Hematopoietic multipotent progenitor cell (in vitro differentiated cells): ENCODE results near the gene LY9. TPM values are rescaled to one million over a fixed set of nuclear protein-coding genes. Genes with fewer than 3 reads are reported as not detected.

Experiments
- DNase-seq, 3 donors: peaks; one replicate each; pipeline ENCODE4 v3.0.0-alpha.2; 2011 to 2015; ENCODE audit warnings: low read depth in 2 of 3, low spot score in 2 of 3
- total RNA-seq: library from RNA; depleted of rRNA; stranded (reverse); fragments of >200 nt; gene quantifications from one replicate; pipeline ENCODE4 v1.2.3, GENCODE V29; 2012

The LY9 gene
- 1.3 TPM for total RNA-seq

DNA sequence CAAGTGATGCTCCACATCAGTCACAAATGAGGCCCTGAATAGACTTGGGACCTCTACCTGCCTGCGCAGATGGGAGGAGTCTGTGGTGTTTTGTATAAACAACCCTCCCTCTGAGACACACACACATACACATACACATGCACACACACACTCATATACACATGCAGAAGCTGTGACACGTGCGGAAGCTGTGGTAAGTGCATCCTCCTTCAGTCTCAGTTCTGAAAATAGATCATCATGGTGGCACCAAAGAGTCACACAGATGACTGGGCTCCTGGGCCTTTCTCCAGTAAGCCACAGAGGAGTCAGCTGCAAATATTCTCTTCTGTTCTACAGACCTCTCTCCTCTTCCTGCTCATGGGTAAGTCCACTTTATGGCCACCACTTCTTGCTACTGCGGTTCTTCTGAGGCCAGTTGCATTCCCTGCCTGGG, at the start of gene LY9:
TSS of gene LY9 (plus strand) at position 224 of the 433 bp plus-strand sequence. CDS start at position 238, 14 bp downstream.
- peak in 2 of 3 donors; percentile 29 to 69 for DNase-seq

GRCh38 chr1:160746836-160747500, 49.0 kb upstream of the LY9 start:
- DNase-seq = no peak

- no peak for DNase-seq
Observed at GRCh38 chr1:160747717-160748116, 48.3 kb upstream of the LY9 start.

- DNase-seq = no peak
Observed at GRCh38 chr1:160748181-160748877, 47.6 kb upstream of the LY9 start.

- peak in 1 of 3 donors; percentile 50 for DNase-seq
Observed at GRCh38 chr1:160748878-160749269, 47.1 kb upstream of the LY9 start.

DNA sequence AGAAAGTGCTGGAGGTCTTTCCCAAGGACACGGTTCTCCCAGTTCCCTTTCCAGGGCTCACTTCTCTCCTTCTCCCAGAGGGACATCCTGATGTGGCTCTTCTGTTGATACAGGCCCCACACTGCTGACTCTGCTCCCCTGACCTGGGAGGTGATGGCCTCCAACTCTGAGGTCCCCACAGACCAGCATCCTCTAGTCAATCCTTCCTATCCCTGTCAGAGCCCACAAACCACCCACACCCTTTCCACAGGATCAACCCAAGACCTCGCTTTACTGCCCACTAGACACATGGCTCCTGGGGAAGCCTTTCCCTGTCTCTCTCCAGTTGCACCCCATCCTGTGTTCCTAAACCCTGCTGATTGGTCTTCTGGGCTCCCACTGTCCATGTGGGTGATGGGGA, 45.4 kb upstream of the LY9 start:
- DNase-seq = no peak

- no peak for DNase-seq
Observed at GRCh38 chr1:160752406-160752805, 43.6 kb upstream of the LY9 start.

DNA sequence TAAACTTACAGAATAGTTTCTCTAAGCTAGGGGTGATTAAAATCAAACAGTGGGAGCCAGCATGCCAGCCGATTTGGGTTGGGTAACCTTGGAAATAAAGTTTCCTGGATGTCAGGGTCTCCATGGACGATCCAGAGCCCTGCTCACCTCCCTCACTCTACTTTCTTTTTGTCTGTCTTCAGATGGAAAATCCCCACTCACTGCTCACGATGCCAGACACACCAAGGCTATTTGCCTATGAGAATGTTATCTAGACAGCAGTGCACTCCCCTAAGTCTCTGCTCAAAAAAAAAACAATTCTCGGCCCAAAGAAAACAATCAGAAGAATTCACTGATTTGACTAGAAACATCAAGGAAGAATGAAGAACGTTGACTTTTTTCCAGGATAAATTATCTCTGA, 43.0 kb upstream of the LY9 start:
- DNase-seq = no peak

DNA sequence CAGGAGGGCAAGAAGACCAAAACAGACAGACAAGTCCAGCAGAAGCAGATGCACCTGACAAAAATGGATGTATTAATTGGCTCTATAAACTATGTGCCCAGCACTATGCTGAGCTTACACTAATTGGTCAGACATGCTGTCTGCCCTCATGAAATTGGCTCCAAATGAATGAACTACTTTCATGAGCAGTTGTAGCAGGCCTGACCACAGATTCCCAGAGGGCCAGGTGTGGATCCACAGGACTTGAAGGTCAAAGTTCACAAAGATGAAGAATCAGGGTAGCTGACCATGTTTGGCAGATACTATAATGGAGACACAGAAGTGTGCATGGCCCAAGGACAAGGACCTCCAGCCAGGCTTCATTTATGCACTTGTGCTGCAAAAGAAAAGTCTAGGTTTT, 42.4 kb upstream of the LY9 start:
- DNase-seq = no peak

GRCh38 chr1:160755461-160755860, 40.5 kb upstream of the LY9 start:
- DNase-seq = no peak

- no peak for DNase-seq
Observed at GRCh38 chr1:160755911-160756848, 39.8 kb upstream of the LY9 start.

DNA sequence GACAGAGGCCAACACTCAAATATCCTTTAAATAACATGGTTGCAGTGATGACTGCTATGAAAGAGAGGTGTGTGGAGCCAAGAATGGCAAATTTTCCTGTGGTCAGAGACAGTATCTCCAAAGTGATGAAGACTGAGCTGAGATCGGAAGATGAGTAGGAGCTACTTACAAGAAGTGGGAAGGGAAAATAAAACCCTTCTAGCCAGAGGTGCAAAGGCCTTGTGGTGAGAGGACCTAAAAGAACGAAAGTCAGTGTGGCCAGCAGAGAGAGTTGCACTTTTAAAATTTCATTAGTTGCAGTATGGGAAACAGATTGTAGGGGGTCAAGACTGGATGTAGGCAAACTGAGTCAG, 39.1 kb upstream of the LY9 start:
- no peak for DNase-seq

DNA sequence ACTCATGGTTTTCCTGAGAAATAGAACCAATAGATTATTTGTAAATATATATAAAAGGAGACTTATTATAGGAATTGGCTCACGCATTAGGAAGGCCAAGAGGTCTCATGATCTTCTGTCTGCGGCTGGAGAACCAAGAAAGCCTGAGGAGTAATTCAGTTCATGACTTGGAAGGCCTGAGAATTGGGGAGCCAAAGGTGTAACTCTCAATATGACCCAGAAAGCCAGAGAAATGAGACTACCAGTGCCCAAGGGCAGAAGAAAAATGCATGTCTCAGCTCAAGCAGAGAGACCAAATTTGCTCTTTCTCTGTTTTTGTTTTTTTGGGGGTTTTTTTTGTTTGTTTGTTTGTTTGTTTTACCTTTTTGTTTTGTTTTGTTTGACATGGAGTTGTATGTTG, 37.5 kb upstream of the LY9 start:
- DNase-seq = no peak

GRCh38 chr1:160759740-160760139, 36.2 kb upstream of the LY9 start:
- DNase-seq = no peak

- DNase-seq = no peak
Observed at GRCh38 chr1:160761046-160761445, 34.9 kb upstream of the LY9 start.

- no peak for DNase-seq
Observed at GRCh38 chr1:160761886-160762285, 34.1 kb upstream of the LY9 start.

- no peak for DNase-seq
Observed at GRCh38 chr1:160763993-160764392, 32.0 kb upstream of the LY9 start.

DNA sequence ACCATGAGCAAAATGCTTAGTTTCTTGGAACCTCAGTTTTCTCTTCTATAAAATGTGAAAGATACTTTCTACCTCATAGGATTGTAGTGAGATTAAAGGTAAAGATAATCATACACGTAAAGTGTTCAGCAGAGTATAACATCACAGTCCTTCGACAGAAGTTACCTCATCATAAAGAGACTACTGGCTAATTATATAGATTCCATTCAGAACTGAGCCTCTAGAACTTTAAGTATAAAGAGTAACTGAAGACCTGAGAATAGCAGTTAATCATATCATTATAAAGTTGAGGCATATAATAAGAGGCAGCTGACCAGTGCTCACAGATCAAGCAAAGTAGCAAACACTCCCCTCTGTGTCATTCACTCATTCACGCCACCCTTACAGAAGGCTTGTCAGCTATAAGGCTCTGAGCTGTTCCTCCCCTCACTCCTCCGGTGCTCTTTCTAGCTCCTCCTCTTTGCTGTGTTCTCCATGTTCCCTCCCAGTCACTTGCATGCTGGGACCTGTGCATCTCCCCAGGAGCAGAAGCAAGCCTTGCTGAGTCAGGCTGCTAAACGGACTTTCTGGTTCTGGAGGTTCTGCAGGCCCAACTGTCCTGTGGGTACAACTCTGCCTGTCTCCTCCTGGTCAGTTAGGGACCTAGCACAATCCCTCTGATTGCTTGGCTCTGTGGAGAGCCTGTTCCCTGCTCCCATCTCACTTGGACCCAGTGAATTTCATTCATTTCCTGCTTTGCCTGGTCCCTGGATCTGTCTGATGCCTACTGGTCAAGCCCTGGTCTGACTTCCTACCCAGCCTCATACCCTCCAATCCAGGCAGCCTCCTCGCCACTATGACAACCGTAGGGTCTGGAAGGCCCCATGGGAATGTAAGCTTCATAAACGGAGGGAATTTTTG, 28.3 kb upstream of the LY9 start:
- DNase-seq = no peak

- DNase-seq = peak; percentile 58 to 82 (median 70)
Observed at GRCh38 chr1:160768295-160768657, 27.7 kb upstream of the LY9 start.

GRCh38 chr1:160772331-160772730, 23.6 kb upstream of the LY9 start:
- DNase-seq = no peak
